Mesothelial cell of epicardium (in vitro differentiated cells): ENCODE data around the gene AUP1. TPM values are rescaled to one million over a fixed set of nuclear protein-coding genes. Genes with fewer than 3 reads are reported as not detected.

Experiments
- DNase-seq, 2 experiments: peaks; one replicate each; pipeline ENCODE4 v3.0.0; 2021; ENCODE audit warnings: low spot score in 2 of 2; ENCODE audit not compliant: unreplicated experiment in 2 of 2
- H3K27ac Mint-ChIP-seq: 2 replicates; pipeline ENCODE4 v1.8.0; 2021; ENCODE audit warnings: mixed read lengths
- H3K27me3 Mint-ChIP-seq: 2 replicates; pipeline ENCODE4 v1.8.0; 2021; ENCODE audit warnings: low read depth, mixed read lengths
- H3K36me3 Mint-ChIP-seq: 2 replicates; pipeline ENCODE4 v1.8.0; 2021; ENCODE audit warnings: mixed read lengths
- H3K4me1 Mint-ChIP-seq: 2 replicates; pipeline ENCODE4 v1.8.0; 2021; ENCODE audit warnings: mixed read lengths
- H3K4me3 Mint-ChIP-seq: 2 replicates; pipeline ENCODE4 v1.8.0; 2021; ENCODE audit warnings: mild to moderate bottlenecking, moderate library complexity, mixed read lengths
- H3K9me3 Mint-ChIP-seq: 2 replicates; pipeline ENCODE4 v1.8.0; 2021; ENCODE audit warnings: mixed read lengths
- total RNA-seq: library from RNA; stranded (reverse); gene quantifications from 3 replicates; pipeline ENCODE4 v1.2.1, GENCODE V29; 2021
- TF ChIP-seq, protein P1 (sequence below): fragments of 200-600 bp; sonication (generic); IDR thresholded peaks from one replicate; pipeline ENCODE4 v1.5.0; 2021; ENCODE audit warnings: antibody characterized with exemption; ENCODE audit not compliant: unreplicated experiment

The AUP1 gene
- total RNA-seq, 1 donor from 2014 or later: 86.2 TPM

DNA sequence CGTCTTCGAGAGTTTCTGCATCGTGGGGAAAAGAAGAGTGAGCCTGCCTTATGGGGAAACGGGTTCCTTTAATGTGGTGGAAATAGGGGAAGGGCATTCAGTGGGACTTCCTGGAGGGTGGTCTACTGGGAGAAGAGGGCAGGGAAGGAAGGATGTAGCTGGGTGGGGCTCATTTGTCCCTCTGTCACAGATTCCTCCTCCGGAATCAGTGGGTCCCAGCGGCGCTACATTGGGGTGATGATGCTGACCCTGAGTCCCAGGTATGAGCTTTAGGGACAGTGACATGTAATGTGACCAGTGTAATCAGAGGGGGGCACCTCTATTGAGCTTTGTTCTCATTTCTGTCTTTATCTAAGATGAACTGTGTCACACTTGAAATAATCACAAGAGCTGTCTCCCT is 2.2 kb upstream of the AUP1 start:
- Mint-ChIP-seq H3K4me3 (no peak overlapping the region), H3K27me3 (no peaks in the 10 kb centered on the region), H3K27ac (no peak overlapping the region), H3K36me3 (peaks cover 10% of the 10 kb centered on the region), H3K4me1 (peaks cover 27% of the 10 kb centered on the region), H3K9me3 (peaks cover 2% of the 10 kb centered on the region)
- DNase-seq: no peak
- TF ChIP-seq, protein P1, sequence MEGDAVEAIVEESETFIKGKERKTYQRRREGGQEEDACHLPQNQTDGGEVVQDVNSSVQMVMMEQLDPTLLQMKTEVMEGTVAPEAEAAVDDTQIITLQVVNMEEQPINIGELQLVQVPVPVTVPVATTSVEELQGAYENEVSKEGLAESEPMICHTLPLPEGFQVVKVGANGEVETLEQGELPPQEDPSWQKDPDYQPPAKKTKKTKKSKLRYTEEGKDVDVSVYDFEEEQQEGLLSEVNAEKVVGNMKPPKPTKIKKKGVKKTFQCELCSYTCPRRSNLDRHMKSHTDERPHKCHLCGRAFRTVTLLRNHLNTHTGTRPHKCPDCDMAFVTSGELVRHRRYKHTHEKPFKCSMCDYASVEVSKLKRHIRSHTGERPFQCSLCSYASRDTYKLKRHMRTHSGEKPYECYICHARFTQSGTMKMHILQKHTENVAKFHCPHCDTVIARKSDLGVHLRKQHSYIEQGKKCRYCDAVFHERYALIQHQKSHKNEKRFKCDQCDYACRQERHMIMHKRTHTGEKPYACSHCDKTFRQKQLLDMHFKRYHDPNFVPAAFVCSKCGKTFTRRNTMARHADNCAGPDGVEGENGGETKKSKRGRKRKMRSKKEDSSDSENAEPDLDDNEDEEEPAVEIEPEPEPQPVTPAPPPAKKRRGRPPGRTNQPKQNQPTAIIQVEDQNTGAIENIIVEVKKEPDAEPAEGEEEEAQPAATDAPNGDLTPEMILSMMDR: no peak

DNA sequence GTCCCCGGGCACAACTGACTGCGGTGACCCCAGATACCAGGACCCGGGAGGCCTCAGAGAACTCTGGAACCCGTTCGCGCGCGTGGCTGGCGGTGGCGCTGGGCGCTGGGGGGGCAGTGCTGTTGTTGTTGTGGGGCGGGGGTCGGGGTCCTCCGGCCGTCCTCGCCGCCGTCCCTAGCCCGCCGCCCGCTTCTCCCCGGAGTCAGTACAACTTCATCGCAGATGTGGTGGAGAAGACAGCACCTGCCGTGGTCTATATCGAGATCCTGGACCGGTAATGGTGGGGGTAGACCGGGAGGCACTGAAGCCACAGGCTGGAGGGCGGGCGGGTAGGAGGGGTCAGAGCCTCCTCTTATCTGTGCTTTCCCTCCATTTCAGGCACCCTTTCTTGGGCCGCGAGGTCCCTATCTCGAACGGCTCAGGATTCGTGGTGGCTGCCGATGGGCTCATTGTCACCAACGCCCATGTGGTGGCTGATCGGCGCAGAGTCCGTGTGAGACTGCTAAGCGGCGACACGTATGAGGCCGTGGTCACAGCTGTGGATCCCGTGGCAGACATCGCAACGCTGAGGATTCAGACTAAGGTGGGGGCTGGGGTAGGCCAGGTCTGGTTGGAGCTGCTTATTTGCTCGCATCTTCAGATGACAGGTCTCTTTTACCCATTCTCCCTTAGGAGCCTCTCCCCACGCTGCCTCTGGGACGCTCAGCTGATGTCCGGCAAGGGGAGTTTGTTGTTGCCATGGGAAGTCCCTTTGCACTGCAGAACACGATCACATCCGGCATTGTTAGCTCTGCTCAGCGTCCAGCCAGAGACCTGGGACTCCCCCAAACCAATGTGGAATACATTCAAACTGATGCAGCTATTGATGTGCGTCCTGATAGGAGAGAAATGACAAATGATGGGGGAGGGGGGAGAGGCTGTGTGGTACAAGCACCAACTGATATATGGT is 1.0 kb upstream of the AUP1 start:
- peak overlapping the region; percentile 90 for H3K4me3 Mint-ChIP-seq
- peaks cover 6% of the 10 kb centered on the region for H3K9me3 Mint-ChIP-seq
- peaks cover 18% of the 10 kb centered on the region for H3K36me3 Mint-ChIP-seq
- peak in 1 of 2 experiments; percentile 55 for DNase-seq
- H3K27ac Mint-ChIP-seq: no peak overlapping the region
- peaks cover 27% of the 10 kb centered on the region for H3K4me1 Mint-ChIP-seq
- no peaks in the 10 kb centered on the region for H3K27me3 Mint-ChIP-seq
- TF ChIP-seq, protein P1: no peak

DNA sequence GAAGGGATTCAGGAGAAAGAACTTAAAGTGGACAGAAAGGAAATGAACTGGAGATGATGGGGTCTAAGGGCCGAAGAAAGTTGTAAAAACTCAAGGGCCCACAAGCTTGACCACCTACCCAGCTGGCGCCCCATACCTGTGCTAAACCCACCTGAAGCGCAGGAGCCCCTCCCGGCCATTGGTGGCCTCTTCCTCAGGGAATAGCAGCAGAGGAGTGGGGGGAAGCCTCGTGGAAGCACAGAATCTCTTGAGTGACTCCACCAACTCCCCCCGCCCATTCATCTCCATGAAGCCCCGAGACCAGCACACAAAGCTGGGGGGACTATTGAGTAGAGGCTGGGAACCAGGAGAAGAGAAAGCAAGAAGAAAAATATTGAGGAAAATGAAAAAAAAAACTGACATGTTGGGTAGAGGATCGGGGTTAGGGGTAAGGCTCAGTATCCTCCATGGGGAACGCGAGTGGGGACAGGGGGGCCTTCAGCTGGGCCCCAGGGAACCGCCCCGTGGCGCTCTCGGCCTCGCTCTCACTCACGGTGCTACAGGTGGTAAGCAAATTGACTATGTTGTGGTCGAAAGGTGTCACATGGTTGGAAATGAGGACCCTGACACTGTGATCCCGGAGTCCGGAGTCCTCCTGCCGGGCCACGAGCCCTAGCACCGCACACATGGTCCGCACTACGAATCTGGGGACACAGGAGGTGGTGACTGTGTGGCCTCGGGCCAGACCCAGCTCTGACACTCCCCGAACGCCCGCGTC is 728 bp downstream of the AUP1 start:
- peaks cover 2% of the 10 kb centered on the region for H3K27me3 Mint-ChIP-seq
- H3K27ac Mint-ChIP-seq: peak overlapping the region; percentile 89
- peaks cover 24% of the 10 kb centered on the region for H3K36me3 Mint-ChIP-seq
- peaks cover 6% of the 10 kb centered on the region for H3K9me3 Mint-ChIP-seq
- peaks cover 27% of the 10 kb centered on the region for H3K4me1 Mint-ChIP-seq
- peak overlapping the region; percentile 90 for H3K4me3 Mint-ChIP-seq
- DNase-seq: no peak
- TF ChIP-seq, protein P1: no peak

DNA sequence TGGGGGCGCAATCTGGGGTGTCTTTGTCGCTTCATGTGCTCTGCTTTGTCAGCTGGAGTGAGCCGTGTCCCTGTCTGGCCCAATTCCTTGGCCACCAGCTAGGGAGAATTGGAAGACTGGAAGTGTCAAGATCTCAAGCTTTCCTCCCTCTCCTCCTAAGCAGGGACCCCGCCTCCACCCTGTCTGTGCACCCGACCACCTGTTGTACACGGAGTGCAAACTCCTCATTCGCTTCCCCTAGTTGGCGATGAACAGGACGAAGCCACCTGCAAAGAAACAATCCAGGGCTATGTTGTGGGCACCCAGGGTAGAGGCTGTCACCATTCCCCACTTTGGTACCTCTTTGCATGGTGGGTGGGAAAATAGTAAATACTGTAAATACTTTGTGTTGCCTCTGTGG is 1.8 kb downstream of the AUP1 start:
- Mint-ChIP-seq H3K36me3 (peaks cover 24% of the 10 kb centered on the region), H3K4me3 (peak overlapping the region; percentile 90), H3K27me3 (peaks cover 10% of the 10 kb centered on the region), H3K9me3 (peaks cover 6% of the 10 kb centered on the region), H3K4me1 (peaks cover 27% of the 10 kb centered on the region), H3K27ac (no peak overlapping the region)
- TF ChIP-seq, protein P1: no peak
- DNase-seq: no peak

DNA sequence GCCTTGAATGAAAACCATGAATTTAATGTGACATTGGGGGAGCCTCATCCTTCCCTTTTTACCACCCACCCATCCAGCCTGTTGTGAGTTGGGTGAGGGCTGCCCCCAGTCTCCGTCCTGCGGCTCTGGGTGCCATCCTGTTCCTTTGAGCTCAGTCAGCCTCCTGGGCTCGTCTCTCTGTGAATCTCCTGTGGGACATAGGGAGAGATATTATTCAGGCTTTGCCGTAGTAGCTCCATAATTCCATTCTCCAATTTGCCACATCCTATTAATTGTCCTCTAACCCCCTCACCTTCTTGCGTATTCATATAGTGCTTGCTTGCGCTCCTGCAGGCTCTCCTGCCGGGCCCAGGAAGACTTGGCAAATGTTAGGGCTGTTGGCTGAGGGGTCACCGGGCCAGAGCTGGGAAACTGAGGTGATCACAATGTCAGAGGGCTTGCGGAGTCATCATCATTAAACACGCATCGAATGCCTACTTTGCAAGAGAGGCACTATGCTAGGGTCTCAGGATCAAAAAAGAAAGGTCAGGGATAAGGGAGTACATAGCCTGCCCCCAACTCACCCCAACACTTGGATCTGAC is 2.8 kb downstream of the AUP1 start:
- no peak overlapping the region for H3K4me3 Mint-ChIP-seq

More for the DNA sequence above, 2.8 kb downstream of the AUP1 start:
- Mint-ChIP-seq H3K36me3 (peaks cover 24% of the 10 kb centered on the region), H3K4me1 (peaks cover 24% of the 10 kb centered on the region), H3K27me3 (peaks cover 20% of the 10 kb centered on the region), H3K27ac (no peak overlapping the region), H3K9me3 (peaks cover 6% of the 10 kb centered on the region)
- no peak for DNase-seq
- TF ChIP-seq, protein P1: no peak
